ENCODE data around the gene LNX1.

DNA sequence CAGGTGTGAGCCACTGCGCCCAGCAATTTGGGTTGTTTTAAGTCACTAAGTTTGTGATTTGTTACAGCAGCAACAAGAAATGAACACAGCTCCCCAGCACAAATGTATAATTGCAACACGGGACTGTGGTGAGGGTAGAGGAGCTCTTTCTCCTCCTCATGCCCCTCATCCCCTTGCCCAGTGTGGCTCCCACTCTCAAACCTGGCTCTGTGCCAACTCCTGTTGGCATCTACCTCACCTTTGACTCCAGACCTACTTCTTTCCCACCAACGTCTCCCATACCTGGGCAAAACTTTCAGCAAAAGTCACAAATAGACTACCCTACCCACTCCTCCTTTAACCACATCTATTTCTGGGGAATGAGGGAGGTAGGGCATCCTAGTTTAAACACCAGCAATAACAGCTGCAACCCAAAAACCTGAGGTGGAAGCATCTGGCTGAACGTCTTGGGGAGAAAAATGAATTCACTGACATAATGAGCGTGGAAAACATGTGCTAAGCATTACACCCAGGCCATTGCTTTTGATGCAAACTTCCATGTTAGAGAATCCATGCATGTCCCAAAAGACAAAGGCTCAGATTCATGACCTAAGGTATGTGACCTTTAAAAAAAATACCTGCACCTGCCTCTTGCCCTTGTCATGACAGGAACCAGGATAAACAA, 19.2 kb downstream of the LNX1 start:
- TF ChIP-seq, protein P1, sequence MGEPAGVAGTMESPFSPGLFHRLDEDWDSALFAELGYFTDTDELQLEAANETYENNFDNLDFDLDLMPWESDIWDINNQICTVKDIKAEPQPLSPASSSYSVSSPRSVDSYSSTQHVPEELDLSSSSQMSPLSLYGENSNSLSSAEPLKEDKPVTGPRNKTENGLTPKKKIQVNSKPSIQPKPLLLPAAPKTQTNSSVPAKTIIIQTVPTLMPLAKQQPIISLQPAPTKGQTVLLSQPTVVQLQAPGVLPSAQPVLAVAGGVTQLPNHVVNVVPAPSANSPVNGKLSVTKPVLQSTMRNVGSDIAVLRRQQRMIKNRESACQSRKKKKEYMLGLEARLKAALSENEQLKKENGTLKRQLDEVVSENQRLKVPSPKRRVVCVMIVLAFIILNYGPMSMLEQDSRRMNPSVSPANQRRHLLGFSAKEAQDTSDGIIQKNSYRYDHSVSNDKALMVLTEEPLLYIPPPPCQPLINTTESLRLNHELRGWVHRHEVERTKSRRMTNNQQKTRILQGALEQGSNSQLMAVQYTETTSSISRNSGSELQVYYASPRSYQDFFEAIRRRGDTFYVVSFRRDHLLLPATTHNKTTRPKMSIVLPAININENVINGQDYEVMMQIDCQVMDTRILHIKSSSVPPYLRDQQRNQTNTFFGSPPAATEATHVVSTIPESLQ (CRISPR knock-in tag; IDR thresholded peaks at IDR 0.05): no peak
- TF ChIP-seq POLR3G (IDR thresholded peaks at IDR 0.05; ENCODE audit: extremely low read depth, insufficient read length, insufficient replicate concordance) (no peak), IRF2 (CRISPR knock-in tag; IDR thresholded peaks at IDR 0.05) (no peak), MLX (CRISPR knock-in tag; conservative IDR thresholded peaks at IDR 0.05) (no peak), TARDBP (IDR thresholded peaks at IDR 0.05) (no peak), ATF3 (IDR thresholded peaks at IDR 0.05) (no peak), ATF3 (CRISPR knock-in tag; conservative IDR thresholded peaks at IDR 0.05) (no peak), SAFB2 (IDR thresholded peaks at IDR 0.05; ENCODE audit: borderline replicate concordance, low read depth, low read length, severe bottlenecking) (no peak), ZNF232 (CRISPR knock-in tag; IDR thresholded peaks at IDR 0.05) (no peak), POLR2A (conservative IDR thresholded peaks at IDR 0.05) (no peak), FOS (IDR thresholded peaks at IDR 0.05; ENCODE audit: extremely low read depth, insufficient read length) (no peak)
- TF ChIP-seq, protein P2, sequence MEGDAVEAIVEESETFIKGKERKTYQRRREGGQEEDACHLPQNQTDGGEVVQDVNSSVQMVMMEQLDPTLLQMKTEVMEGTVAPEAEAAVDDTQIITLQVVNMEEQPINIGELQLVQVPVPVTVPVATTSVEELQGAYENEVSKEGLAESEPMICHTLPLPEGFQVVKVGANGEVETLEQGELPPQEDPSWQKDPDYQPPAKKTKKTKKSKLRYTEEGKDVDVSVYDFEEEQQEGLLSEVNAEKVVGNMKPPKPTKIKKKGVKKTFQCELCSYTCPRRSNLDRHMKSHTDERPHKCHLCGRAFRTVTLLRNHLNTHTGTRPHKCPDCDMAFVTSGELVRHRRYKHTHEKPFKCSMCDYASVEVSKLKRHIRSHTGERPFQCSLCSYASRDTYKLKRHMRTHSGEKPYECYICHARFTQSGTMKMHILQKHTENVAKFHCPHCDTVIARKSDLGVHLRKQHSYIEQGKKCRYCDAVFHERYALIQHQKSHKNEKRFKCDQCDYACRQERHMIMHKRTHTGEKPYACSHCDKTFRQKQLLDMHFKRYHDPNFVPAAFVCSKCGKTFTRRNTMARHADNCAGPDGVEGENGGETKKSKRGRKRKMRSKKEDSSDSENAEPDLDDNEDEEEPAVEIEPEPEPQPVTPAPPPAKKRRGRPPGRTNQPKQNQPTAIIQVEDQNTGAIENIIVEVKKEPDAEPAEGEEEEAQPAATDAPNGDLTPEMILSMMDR (IDR thresholded peaks at IDR 0.05 in 2 of 3, conservative IDR thresholded peaks at IDR 0.05 in 1 of 3; ENCODE audit: insufficient read depth in 2 of 3, low read depth in 1 of 3, low read length in 3 of 3): no peak
